Stimulated activated CD4-positive, alpha-beta T cell treated with anti-CD3 and anti-CD28 coated beads, Interleukin-12 subunit alpha, Interleukin-12 subunit beta, amount 100 ng/mL, for 4 hours (primary cell): ENCODE results near the gene YIPF1.
A peak's percentile ranks its signal among the peaks of the same experiment; 100 is the strongest.

ENCODE experiments used
- DNase-seq: peaks from one replicate; pipeline ENCODE4 v3.0.0-alpha.2; 2020

YIPF1 gene

DNA sequence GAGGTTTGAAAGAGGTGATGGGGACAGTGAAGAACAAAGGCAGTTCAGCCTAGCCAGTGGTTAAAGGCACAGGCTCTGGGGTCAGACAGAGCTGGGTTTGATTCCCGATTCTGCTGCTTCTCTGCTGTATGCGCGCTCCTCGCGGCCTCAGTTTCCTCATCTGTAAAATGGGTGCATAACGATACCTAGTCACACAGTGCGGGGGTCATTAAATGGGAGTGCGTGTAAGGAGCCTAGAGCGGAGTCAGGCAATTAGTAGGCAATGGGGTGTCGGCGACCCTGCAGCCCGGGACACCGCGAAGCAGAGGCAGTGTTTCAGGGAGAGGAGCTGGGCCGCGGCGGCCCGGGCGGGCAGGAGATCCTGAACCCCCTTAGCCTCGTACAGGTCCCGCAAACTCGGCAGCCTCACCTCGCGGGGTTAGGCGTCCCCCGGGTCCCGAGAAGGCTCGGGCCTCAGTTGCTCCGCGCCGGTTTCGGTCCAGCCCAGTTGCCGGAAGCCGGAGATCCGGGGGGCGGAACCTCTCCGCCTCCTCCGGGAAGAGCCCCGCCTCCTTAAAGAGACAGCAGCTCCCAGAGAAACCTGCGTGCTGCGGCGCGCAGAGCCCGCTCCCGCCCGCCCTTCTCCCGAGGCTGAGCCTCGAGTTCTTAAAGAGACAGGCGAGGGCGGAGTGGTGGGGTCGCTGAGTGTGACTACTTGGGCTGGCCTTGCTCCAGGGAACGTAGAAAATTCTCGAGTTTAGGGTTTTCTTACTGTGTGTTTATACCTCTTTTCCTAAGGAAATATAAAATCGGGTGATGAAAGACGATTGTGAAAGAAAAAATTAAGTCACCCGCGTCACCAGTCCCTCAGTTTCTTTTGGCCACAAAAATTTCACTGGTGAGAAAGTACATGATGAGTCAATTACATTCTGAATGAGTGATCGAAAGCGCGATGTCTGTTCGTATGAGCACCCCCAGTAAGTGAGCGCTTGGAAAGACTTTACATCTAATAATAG is at the start of gene YIPF1:
Gene YIPF1, minus strand, starts transcription at position 494 of the 995 bp plus-strand sequence. CDS start 860 bp downstream, outside the sequence.
- peak; percentile 78 for DNase-seq

DNA sequence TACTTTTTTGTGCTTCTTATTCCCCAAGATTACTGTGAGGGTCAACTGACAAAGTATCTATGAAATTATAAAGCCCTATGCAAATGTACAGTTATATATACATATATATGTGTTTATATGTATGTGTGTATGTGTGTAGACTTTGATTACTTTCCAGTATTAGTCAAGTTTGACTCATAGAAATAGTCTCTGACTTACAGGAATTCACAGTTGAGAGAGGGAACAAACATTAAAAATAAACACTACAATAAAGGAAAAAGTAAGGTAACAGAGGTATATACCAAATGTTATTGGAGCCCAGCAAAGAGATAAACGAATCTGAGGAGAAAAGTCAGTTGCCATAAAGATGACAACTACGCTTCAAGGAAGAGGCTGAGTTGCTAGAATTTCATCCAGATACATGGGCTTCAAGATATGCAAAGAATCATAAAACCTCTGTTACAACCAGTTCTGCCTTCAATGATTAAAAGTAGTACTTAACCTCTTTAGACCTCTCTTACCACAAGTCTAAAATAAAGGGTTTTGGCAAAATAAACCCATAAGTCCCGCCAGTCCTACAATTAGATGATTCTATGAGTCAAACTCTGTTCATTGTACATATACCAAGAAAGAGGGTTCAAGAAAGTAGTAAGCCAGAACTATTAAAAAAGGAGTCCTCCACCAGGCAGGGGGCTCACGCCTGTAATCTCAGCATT is 48.7 kb upstream of the YIPF1 start:
- DNase-seq = no peak

DNA sequence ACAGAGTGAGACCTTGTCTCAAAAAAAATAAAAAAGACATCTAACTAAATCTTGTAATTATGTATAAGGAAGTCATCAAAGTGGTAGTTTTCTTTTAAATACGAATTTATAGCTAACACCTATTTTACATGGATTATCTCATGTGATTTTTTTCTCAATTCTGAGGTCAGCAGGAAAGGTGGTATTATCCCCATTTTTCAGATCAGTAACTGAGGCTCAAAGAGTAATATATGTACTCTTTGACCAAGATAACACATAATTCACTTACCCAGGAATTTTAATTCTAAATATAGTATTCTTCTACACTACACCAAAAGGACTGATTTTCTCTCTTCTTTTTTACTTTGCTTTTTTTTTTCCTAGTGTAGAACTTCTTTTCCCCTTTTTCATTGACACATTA is 46.8 kb upstream of the YIPF1 start:
- DNase-seq = no peak

DNA sequence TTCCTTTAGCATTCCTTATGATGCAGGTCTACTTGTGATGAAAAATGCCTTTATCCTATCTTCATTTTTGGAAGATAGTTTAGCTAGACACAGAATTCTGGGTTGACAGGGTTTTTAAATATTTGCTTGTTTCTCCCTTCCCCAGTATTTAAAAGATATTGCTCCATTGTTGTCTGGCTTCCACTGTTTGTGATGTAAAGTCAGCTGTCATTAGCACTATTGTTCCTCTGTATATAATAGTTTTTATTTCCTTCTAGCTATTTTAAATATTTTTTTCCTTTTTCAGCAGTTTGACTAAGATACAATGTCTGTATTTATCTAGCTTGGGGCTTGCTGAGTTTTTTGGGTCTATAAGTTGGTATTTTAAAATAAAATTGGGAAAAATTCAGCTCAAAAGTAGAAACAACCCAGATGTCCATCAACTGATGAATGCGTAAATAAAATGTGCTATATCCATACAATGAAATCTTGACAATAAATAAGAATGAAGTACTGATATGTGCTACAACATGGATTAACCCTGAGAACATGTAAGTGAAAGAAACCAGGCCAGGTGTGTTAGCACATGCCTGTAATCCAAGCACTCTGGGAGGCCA is 44.7 kb upstream of the YIPF1 start:
- no peak for DNase-seq

DNA sequence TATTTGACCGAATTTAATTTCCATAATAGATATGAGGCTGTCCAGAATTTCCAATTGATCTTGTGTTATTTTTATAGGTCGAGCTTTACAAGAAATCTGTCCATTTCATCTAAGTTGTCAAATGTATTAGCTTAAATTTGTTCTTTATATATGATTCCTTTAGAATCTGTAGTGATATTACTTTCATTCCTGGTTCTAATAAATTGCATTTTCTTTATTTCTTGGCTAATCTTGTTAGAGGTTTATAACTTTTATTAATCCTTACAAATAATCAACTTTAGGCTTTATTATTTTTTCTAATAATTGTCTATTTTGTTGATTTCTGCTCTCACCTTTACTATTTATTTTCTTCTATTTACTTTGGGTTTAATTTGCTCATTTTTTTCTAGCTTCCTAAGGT is 41.9 kb upstream of the YIPF1 start:
- no peak for DNase-seq

DNA sequence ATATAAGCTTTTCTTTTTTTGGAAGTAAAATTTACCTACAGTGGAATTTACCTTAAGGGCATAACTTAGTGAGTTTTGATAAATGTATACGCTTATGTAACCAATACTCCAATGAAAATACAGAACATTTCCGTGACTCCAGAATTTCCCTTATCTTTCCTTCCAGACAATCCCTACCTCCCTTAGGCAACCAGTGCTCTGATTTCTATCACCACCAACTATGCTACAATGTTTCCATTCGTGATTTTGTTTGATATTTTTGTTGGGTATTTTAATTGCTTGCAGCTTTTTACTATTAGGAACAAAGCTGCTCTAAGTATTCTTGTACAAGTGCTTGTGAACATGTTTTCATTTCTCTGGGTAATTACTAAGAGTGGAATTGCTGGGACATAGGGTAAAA is 41.3 kb upstream of the YIPF1 start:
- no peak for DNase-seq

DNA sequence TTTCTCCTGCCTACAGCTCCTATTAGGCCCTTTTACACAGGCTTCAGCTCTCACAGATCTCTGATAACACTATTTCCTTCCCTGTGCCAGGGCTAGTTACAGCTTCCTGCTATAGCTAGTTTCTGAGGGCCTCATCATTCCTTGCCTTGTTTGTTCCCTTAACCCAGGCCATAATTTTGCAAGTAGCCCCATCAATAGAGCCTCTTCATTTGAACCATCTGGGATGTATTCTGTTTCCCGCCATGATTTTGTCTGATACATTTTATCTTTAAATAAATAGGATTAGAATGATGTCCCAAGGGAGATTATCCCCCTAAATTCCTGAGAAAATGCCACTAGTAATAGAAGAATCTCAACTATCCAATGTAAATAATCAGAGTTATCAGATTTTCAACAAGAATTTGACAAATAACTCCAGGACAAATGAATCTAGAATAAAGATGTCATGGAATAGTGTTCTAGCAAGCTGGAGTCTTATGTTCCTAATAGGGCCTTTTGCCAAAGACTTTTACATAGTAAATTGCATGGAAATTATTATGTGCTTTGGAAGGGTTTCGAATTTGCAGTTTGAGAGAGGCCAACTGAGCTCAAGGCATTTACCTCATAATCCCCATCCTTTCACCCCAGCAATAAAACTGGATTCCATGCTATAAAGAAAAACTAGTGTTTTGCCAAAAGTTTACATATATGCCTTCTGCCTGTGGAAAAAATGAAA is 39.8 kb upstream of the YIPF1 start:
- DNase-seq = no peak

DNA sequence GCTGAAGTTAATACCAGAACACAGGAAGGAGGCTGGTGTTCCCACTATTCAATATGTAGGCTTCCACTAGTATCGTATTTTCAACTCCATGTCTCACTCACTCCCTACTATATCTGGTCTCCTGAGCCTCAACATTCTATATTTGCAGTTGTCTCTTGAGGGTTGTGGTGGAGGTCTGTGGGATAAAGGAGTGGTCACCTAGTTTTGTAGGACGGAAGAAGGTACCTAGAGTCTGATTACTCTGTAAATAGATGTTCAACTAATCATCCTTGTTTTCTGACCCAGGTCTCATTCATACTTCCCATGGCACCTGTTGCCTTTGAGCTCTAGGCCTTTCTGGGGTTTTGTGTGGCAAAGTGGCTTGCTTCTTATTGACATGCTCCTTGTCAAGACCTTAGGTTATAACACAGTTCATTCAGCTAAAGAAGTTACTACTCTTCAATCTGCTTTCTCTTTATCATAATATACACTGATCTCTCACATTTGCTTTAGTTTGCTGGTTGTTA is 37.8 kb upstream of the YIPF1 start:
- DNase-seq = no peak

DNA sequence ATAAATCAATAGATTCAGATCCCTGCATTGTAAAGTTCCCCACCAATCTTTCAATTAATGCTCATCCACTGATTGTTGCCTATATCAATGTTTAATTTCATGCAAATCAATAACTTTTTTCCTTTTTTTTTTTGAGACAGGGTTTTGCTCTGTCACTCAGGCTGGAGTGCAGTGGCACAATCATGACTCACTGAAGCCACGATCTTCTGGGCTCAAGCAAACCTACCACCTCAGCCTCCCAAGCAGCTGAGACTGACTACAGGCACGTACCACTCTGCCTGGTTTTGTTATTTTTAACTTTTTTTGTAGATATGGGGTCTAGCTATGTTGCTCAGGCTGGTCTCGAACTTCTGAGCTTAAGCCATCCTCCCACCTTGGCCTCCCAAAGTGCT is 30.1 kb upstream of the YIPF1 start:
- no peak for DNase-seq

DNA sequence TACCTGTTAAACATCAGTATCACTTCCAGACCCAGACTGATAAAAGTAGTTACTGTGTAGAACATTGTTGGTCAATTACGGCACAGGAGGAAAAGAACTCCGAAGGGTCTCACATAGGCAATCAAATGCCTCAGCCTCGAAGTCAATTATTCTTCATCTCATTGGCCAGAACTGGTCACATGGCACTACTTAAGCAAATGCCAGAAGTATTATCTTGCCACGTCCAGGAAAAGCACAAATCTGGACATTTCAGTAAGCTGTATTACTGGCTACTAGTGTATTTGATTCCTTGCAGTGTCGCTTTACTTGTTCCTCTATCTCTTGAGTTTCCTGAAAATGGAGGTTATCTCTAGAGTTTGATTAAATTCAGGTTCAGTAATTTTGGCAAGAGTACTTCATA is 28.7 kb upstream of the YIPF1 start:
- DNase-seq = no peak

DNA sequence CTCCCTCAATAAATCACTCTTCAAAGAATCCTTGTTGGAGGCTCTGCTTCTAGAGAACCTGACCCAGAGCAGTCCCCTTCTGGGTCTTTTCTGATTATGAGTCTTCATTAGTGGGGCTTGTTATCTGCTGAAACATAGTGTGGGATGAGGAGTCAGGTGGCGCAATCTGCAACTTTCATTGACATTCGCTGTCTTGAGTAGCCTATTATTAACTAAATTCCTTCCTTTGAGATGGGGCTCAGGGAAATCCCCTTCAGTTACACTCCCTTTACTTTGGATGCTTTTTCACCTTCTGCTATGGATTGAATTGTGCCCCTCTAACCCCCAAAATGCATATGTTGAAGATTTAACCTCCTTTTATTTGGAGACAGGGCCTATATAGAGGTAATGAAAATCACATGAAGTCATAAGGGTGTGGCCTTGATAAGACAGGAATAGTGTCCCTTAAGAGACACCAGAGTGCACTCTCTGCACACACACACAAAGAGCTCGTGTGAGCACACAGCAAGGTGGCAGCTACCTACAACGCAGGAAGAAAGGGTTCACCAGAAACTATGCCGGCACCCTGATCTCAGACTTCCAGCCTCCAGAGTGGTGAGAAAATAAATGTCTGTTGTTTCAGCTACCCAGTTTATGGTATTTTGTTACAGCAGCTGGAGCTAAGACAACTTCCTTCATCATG is 23.9 kb upstream of the YIPF1 start:
- no peak for DNase-seq

DNA sequence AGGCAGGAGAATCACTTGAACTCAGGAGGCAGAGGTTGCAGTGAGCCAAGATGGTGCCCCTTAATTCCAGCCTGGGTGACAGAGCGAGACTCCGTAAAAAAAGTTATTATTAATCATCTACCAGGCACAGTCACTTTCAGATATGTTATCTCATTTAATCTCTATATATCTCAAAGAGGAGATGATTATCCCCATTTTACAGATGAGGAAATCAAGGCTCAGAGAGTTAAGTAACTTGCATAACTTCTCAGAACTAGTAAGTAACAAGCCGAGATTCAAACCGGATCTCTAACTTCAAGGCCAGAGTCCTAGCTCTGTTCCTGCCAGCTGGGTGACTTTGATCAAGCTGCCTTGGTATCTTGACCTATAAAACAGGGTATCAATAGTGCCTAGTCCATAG is 21.8 kb upstream of the YIPF1 start:
- no peak for DNase-seq

DNA sequence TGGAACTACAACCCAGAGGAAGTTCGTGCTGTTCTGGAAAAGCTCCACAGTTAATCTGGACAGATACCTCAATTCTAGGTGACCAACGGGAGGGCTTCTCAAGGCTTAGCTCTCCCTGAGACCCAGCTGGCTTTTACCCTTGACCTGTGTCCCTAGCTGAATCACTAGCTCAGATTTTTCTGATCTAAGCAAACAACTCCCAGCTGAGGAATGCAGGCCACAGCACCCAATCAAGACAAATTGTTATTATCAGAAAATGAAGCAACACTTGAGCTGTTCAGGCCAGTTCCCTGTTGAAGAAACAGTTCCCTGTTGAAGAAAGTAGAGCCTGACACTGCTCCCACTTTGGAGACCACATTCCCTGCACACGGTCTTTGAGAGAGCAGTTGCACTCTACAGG is 20.3 kb upstream of the YIPF1 start:
- no peak for DNase-seq

DNA sequence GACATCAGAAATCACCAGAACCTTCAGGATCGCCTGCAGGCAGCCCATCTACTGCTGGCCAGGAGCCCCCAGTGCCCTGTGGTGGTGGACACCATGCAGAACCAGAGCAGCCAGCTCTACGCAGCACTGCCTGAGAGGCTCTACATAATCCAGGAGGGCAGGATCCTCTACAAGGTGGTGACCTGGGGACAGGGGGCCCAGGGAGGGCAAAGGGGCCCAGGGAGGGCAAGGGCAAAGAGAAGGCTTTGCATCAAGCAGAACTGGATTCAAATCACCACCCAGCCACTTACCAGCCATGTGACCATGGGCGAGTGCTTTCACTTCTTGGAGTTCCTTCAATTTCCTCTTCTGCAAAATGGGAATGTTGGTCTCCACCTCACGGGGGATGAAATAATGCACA is 16.5 kb upstream of the YIPF1 start:
- DNase-seq = no peak

DNA sequence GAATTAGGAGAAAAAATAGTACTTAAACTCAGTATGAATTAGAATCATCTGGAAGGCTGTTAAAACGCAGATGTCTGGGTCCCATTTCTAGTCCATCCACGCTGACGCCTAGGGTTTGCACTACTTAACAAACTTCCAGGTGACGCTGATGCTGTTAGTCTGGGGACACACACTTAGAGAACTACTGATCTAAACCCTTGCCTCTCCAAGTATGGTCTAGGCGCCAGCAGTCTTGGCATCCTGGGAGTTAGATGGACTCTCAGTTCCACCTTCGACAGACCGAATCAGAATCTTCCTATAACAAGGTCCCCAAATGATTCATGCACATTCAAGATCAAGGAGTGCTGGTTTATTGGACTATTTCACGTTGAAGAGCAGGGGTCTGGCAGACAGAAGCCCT is 15.9 kb upstream of the YIPF1 start:
- DNase-seq = no peak

DNA sequence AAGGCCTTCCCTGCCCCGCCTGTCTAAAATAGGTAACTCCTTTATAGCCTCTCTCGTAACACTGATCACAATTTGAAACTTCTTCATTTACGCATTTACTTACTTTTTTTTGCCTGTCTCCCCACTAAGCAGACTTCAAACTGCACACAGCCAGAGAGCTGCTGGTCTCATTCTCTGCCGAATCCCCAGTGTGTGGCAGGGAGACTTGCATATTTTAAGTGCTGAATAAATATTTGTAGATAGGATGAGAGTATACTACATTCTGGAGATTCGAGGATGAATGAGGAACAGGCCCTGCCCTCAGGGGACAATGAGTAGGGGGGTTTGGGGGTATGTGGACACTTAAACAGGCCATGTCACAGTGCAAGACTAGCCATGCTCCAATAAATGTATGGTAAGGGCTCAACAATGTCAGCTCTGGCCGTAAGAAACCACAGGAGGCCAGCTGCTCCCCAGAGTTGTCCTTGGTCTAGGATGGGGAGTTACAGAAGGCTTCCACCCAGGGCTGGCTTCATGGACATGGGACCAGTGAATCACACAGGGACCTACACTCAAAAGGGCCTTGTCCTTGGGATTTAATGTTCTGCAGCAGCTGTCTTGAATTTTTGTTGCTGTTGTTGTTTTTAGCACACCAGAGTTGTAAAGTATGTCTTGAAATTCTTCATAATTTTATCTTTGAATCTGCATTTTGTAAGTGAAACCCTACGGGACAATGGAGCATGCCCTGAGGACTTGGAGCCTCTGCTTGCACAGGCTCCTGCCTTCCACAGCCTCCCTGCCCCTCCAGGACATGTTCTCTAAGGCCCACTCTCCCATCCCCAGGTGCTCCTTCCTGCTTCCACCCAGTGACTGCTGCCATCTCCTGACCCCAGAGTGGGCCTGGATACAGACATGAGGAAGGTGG is 12.9 kb upstream of the YIPF1 start:
- DNase-seq = no peak

DNA sequence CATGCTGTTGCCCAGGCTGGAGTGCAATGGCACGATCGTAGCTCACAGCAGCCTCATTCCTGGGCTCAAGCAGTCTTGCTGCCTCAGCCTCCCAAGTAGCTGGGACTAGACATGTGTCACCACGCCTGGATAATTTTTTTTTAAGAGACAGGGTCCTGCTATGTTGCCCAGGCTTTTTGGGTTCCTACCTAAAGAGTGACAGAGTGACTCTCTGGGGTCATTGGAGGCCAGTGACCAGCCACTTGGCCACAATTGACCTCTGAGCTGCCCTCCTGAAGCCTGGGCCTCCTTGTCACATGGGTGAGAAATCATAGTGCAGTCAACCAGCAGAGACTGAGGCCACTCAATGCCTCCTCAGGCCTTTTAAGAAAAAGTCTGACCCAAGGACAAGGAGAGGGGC is 10.1 kb upstream of the YIPF1 start:
- no peak for DNase-seq

DNA sequence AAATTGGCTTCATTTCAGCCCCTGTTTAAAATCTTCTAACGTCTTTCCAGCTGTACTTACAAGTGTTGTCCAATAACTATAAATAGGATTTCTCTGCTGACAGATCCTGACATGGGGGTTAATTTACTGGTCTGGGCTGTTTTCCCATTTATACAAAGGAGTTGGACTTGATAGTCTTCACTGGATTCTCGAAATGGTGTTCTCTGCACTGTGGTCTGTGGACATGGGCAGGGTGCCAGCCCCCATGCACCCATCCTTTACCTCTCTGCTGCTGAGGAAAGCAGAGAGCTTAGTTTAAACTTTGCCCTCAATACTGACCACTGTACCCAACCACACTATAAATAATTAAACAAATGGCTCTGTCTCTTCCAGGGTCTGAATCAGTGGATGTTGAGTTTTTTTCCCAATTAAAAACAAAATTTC is 9.6 kb upstream of the YIPF1 start:
- DNase-seq = no peak

DNA sequence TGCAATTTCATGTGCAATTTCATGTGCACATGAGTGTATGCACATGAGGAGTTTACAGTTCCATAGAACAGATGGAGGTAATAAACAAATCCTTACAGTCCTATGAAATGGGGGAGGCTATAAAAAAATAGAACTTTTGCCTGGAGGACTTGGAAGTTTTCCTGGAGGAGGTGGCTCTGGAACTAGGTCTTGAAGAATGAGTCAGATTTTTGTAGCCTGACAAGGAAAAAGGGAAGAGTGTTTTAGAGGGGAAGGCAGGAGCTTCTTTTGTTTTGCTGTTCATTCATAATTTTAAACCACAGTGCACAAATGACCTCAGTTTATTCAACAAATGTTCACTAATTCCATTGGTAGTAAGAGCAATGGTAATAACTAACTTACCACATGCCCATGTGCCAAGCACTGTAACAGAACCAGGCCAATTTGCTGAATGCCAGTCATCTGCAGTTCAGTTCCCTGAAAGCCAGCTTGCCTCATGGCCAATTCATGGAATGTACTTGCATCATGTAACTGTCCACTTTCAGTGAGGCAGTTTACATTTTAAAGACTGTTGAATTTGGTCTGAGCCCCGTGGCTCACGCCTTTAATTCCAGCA is 7.1 kb upstream of the YIPF1 start:
- DNase-seq = no peak

DNA sequence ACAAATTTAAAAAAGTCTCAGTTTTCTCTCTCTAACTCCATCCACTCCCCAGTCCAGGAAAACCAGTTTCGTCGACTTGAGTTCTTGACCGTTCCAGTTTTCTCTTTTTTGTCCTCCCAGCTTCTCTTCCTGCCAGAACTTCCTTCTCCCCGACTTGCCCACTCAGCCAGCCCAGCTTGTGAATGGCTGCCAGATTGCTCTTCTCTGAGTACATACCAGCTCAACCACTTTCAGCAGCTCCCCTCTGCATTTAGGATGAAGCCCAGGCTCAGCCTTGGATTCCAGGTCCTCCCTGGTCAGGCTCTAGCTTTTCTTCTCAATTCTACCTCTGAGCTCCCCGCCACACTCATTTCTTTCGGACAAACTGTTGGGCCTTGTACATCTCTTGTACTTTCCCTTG is 5.8 kb upstream of the YIPF1 start:
- no peak for DNase-seq

DNA sequence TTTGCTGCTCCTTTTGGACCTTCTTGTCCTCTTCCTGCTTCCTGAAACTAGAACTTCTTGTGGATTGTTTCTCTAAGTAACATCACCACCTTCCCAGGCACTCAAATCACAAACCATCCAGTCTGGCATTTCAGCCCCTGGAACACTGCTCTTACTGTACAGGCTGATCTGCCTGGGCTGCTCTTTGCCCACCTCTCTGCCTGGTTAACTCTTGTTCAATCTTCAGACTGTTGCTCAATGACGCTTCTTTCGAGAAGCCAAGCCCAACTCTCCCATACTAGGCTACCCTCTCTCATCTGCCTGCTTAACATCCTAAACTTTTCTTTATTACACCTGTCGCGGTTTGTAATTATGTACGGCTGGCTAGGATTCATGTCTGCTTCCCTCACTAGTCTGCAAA is 5.0 kb upstream of the YIPF1 start:
- DNase-seq = no peak
